Osteoblast (primary cell): ENCODE results near the gene OPN1MW3. TPM values are rescaled to one million over a fixed set of nuclear protein-coding genes. Genes with fewer than 3 reads are reported as not detected.
A peak's percentile ranks its signal among the peaks of the same experiment; 100 is the strongest.

ENCODE experiments used
- DNase-seq: peaks from one replicate; pipeline ENCODE4 v3.0.0; 2011; ENCODE audit warnings: low spot score, mixed read lengths; ENCODE audit not compliant: insufficient read length; ENCODE audit errors: missing footprints
- H2AFZ ChIP-seq: 2 replicates; pipeline ENCODE4 v1.6.0; 2011; ENCODE audit warnings: mild to moderate bottlenecking, low read length
- H3K27ac ChIP-seq: 2 replicates; pipeline ENCODE4 v1.5.1; 2011; ENCODE audit warnings: mild to moderate bottlenecking, low read depth, low read length, moderate library complexity
- H3K27me3 ChIP-seq: 2 replicates; pipeline ENCODE4 v1.6.0; 2012; ENCODE audit warnings: mild to moderate bottlenecking, control low read depth, inconsistent platforms, low read length, moderate library complexity; ENCODE audit not compliant: insufficient read depth
- H3K36me3 ChIP-seq: 2 replicates; pipeline ENCODE4 v1.5.1; 2011; ENCODE audit warnings: mild to moderate bottlenecking, low read length, control low read depth, moderate library complexity; ENCODE audit not compliant: insufficient read depth
- H3K4me1 ChIP-seq: 2 replicates; pipeline ENCODE4 v1.5.1; 2011; ENCODE audit warnings: mild to moderate bottlenecking, low read length, control low read depth, moderate library complexity; ENCODE audit not compliant: insufficient read depth
- H3K4me2 ChIP-seq: 2 replicates; pipeline ENCODE4 v1.6.0; 2011; ENCODE audit warnings: mild to moderate bottlenecking, low read length; ENCODE audit not compliant: insufficient read depth
- H3K4me3 ChIP-seq: fragments of 200-600 bp; sonication (generic); 3 replicates; pipeline ENCODE4 v1.5.1; 2012; ENCODE audit warnings: mild to moderate bottlenecking, low read length, inconsistent platforms; ENCODE audit not compliant: insufficient read depth
- H3K79me2 ChIP-seq: 2 replicates; pipeline ENCODE4 v1.6.0; 2012; ENCODE audit warnings: mild to moderate bottlenecking, low read length, control low read depth, inconsistent platforms; ENCODE audit not compliant: insufficient read depth
- H3K9me3 ChIP-seq: 2 replicates; pipeline ENCODE4 v1.5.1; 2011; ENCODE audit warnings: low read depth, low read length, control low read depth
- H4K20me1 ChIP-seq: 2 replicates; pipeline ENCODE4 v1.6.0; 2012; ENCODE audit warnings: mild to moderate bottlenecking, low read length, control low read depth; ENCODE audit not compliant: insufficient read depth
- CTCF ChIP-seq: IDR thresholded peaks from 2 replicates; pipeline ENCODE4 v1.5.1; 2011; ENCODE audit warnings: mild to moderate bottlenecking, low read depth, low read length, moderate library complexity; ENCODE audit errors: extremely low read depth
- total RNA-seq: library from RNA; depleted of rRNA; stranded (reverse); fragments of >200 nt; gene quantifications from 2 replicates; pipeline ENCODE4 v1.2.3, GENCODE V29; 2012

OPN1MW3 gene
- total RNA-seq, 1 donor, result not detected

DNA sequence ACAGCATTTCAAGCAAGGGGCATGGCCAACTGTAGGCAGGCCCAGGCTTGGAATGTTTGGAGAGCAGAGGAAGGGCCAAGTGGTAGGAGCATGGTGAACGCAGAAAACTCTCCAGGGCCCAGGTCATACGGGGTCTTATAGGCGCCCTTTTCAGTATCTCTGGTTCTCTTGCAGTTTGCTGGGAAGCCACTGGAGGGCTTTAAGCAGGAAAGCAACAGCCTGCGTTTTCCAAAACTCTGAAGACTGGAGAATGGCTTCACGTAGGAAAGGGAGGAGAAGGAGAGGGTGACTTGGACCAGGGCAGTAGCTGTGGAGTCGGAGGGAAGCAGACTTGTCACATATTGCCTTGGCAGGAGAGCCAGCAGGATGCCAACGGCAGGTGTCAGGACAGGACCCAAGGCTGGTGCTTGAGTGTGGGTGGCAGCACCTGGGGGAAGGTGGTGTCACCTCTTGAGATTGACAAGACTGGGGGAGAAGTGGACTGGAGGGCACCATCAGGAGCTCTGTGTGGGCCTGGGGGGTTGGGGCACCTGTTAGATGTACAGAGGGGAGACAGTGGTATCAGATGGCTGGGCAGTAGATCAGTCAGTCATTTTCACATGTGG is 60.1 kb downstream of the OPN1MW3 start:
- Histone ChIP-seq H3K27ac (no peak overlapping the region), H2AFZ (no peak overlapping the region), H3K27me3 (peaks cover 23% of the 10 kb centered on the region), H3K4me3 (no peak overlapping the region), H3K79me2 (no peaks in the 10 kb centered on the region), H3K4me2 (no peak overlapping the region), H3K4me1 (no peaks in the 10 kb centered on the region), H3K36me3 (no peaks in the 10 kb centered on the region), H3K9me3 (no peaks in the 10 kb centered on the region), H4K20me1 (no peaks in the 10 kb centered on the region)
- peak; percentile 51 for TF ChIP-seq CTCF
- peak; percentile 56 for DNase-seq

DNA sequence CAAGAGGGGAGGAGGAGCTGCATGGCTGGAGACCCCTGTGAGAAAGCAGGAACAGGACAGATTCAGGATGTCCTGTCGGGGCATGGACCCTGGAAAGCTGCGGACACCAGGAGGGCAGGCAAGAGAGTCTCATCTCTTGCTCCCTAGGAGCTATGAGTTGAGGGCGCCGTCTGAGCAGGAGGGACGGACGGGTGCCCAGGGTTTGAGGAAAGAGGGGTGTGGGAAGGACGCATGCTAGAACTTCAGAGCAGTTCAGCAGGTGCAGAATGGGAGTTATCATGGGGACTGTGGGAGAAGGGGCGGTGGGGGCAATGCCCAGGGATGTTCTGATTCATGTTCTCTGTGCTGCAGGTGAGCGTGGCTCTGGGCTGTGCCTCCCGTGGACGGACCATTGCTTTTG is 63.0 kb downstream of the OPN1MW3 start:
- peak; percentile 14 for DNase-seq
- no peaks in the 10 kb centered on the region for H3K9me3 ChIP-seq
- H3K36me3 ChIP-seq, result no peaks in the 10 kb centered on the region
- TF ChIP-seq CTCF, result no peak
- no peaks in the 10 kb centered on the region for H3K79me2 ChIP-seq
- no peak overlapping the region for H2AFZ ChIP-seq
- no peak overlapping the region for H3K4me2 ChIP-seq
- H4K20me1 ChIP-seq, result no peaks in the 10 kb centered on the region
- H3K27ac ChIP-seq, result no peak overlapping the region
- H3K4me3 ChIP-seq, result no peak overlapping the region
- H3K27me3 ChIP-seq, result peaks cover 33% of the 10 kb centered on the region
- H3K4me1 ChIP-seq, result peaks cover 5% of the 10 kb centered on the region

Other genes with a start within 250 kb of the OPN1MW3 start
- 99.5 and 100 TPM in 2 replicates for gene IRAK1, start 237.7 kb upstream of the OPN1MW3 start, total RNA-seq
- 31.1 and 33.3 TPM in 2 replicates for gene MECP2, start 159.9 kb upstream of the OPN1MW3 start, total RNA-seq
- not detected in 2 replicates for gene OPN1LW, start 113.3 kb upstream of the OPN1MW3 start, total RNA-seq
- not detected in 2 replicates for gene OPN1MW, start 75.0 kb upstream of the OPN1MW3 start, total RNA-seq
- gene OPN1MW2, start 37.8 kb upstream of the OPN1MW3 start, total RNA-seq, result not detected in 2 replicates
- not detected in 2 replicates for gene TEX28, start 37.5 kb downstream of the OPN1MW3 start, total RNA-seq
- not detected in 2 replicates for gene TKTL1, start 38.2 kb downstream of the OPN1MW3 start, total RNA-seq
- gene FLNA, start 117.1 kb downstream of the OPN1MW3 start, total RNA-seq, result 2,632 and 3,431 TPM in 2 replicates
- 28.0 and 29.7 TPM in 2 replicates for gene EMD, start 121.7 kb downstream of the OPN1MW3 start, total RNA-seq
- 1,832 and 2,517 TPM in 2 replicates for gene RPL10, start 140.8 kb downstream of the OPN1MW3 start, total RNA-seq
- 58.9 and 74.6 TPM in 2 replicates for gene DNASE1L1, start 151.7 kb downstream of the OPN1MW3 start, total RNA-seq
- 15.6 and 19.2 TPM in 2 replicates for gene TAFAZZIN, start 154.0 kb downstream of the OPN1MW3 start, total RNA-seq
- gene ATP6AP1, start 171.1 kb downstream of the OPN1MW3 start, total RNA-seq, result 59.2 and 61.9 TPM in 2 replicates
- 67.5 and 74.6 TPM in 2 replicates for gene GDI1, start 179.6 kb downstream of the OPN1MW3 start, total RNA-seq
- 46.0 and 48.1 TPM in 2 replicates for gene FAM50A, start 186.6 kb downstream of the OPN1MW3 start, total RNA-seq
- 15.9 and 18.8 TPM in 2 replicates for gene PLXNA3, start 200.7 kb downstream of the OPN1MW3 start, total RNA-seq
- gene LAGE3, start 221.7 kb downstream of the OPN1MW3 start, total RNA-seq, result 16.5 and 21.7 TPM in 2 replicates
- gene UBL4A, start 229.0 kb downstream of the OPN1MW3 start, total RNA-seq, result 30.4 and 31.5 TPM in 2 replicates
- 34.5 and 36.2 TPM in 2 replicates for gene SLC10A3, start 233.0 kb downstream of the OPN1MW3 start, total RNA-seq